Keratinocyte (primary cell): ENCODE results near the gene KNL1.

ENCODE experiments used
- CTCF ChIP-seq, 3 experiments: IDR thresholded peaks in 1 of 3; conservative IDR thresholded peaks in 1 of 3; optimal IDR thresholded peaks in 1 of 3; 2 replicates in 2 of 3; 3 replicates in 1 of 3; pipeline versions ENCODE3 to v1.5.1; 2011; ENCODE audit warnings: low read length in 3 of 3, mild to moderate bottlenecking in 3 of 3, moderate library complexity in 2 of 3, control low read depth in 1 of 3, inconsistent platforms in 1 of 3; ENCODE audit not compliant: insufficient read depth in 2 of 3; ENCODE audit errors: extremely low read depth in 1 of 3
- EZH2 ChIP-seq: IDR thresholded peaks from one replicate; pipeline ENCODE4 v1.6.1; 2012; ENCODE audit warnings: inconsistent platforms, mild to moderate bottlenecking, low read length, moderate library complexity

- no peak for TF ChIP-seq EZH2
- TF ChIP-seq CTCF (optimal IDR thresholded peaks at IDR 0.05 in 1 of 3, IDR thresholded peaks at IDR 0.05 in 1 of 3, conservative IDR thresholded peaks at IDR 0.05 in 1 of 3; ENCODE audit: extremely low read depth in 1 of 3, insufficient read depth in 2 of 3, low read length in 3 of 3): no peak
Observed at GRCh38 chr15:40650479-40650878, 56.4 kb downstream of the KNL1 start.
